Measurements from ENCODE around the gene SCD.

- TF ChIP-seq CTCF (conservative IDR thresholded peaks at IDR 0.05) (no peak), EZH2 (IDR thresholded peaks at IDR 0.05; ENCODE audit: low read depth) (no peak)
These were observed 19.4 kb upstream of the SCD start for GRCh38 chr10:100327718-100328009.

Data from PC-9 (cell line).